Ovary (tissue), 9 donors: Measurements from ENCODE around the gene SLC12A8. TPM values are rescaled to one million over a fixed set of nuclear protein-coding genes. Genes with fewer than 3 reads are reported as not detected.

Experiments
- DNase-seq, 5 donors: peaks; one replicate each; pipeline ENCODE4 v3.0.0-alpha.2; 2019 to 2020
- H3K27ac ChIP-seq, 2 donors: fragments of 200-600 bp; one replicate each; pipeline versions ENCODE4 v1.5.1 to v1.8.0; 2019 to 2022
- H3K27me3 ChIP-seq: fragments of 200-600 bp; one replicate; pipeline ENCODE4 v1.8.0; 2022
- H3K36me3 ChIP-seq: fragments of 200-600 bp; sonication (generic); one replicate; pipeline ENCODE4 v1.5.1; 2019
- H3K4me1 ChIP-seq: one replicate; pipeline ENCODE4 v1.8.1; 2013; ENCODE audit warnings: mild to moderate bottlenecking, moderate library complexity; ENCODE audit not compliant: insufficient read depth
- H3K4me3 ChIP-seq: fragments of 200-600 bp; sonication (generic); one replicate; pipeline ENCODE4 v1.5.1; 2017
- H3K9me3 ChIP-seq, 2 donors: fragments of 200-600 bp in 1 of 2; sonication (generic) in 1 of 2; one replicate each; pipeline versions ENCODE4 v1.5.1 to v1.8.1; 2013 to 2019; ENCODE audit warnings: mild to moderate bottlenecking in 1 of 2, moderate library complexity in 1 of 2
- EP300 ChIP-seq: sonication (generic); formaldehyde crosslinking; IDR thresholded peaks from one replicate; pipeline ENCODE4 v1.6.1; 2017; ENCODE audit warnings: antibody characterized with exemption
- POLR2A ChIP-seq: fragments of 450-650 bp; IDR thresholded peaks from one replicate; pipeline ENCODE4 v1.6.1; 2017; ENCODE audit warnings: antibody characterized with exemption, mild to moderate bottlenecking, moderate library complexity
- WGBS, 3 donors: extraction: QIAGEN DNeasy Blood & Tissue Kit in 1 of 3; methylation state at CpG; one replicate each; pipeline versions ENCODE4 v1.1.5 to v1.1.7; 2013 to 2017; 5-methylcytosine and 5-hydroxymethylcytosine counted together
- intact Hi-C, 4 donors: fragments of 100-400 bp; cut with DNase I; formaldehyde crosslinking; loops; one replicate each; pipeline versions ENCODE4 v1.11.0 to v1.15.1; 2022 to 2023
- polyA plus RNA-seq, 2 donors: library from polyadenylated mRNA; stranded (reverse); fragments of 200-250 nt in 1 of 2; fragments of 350-450 nt in 1 of 2; fragmentation: Illumina TruSeq in 1 of 2; extraction: RNeasy Lipid Tissue Mini Kit (QIAGEN cat#74804) in 1 of 2; gene quantifications; one replicate each; pipeline ENCODE4 v1.2.3, GENCODE V29; 2013 to 2014
- total RNA-seq, 7 donors: library from RNA; depleted of rRNA in 2 of 7; stranded (reverse); fragments of >200 nt in 2 of 7; fragmentation: NEBNext Ultra II Directional in 3 of 7; extraction: Animal tissue kit (Norgen Biotek cat#: 25700) in 3 of 7; gene quantifications; one replicate each; pipeline versions ENCODE4 v1.1.0 to v1.2.4, GENCODE V29; 2016 to 2023
- TF ChIP-seq, protein P1 (sequence below), 3 donors: fragments of 450-650 bp in 2 of 3; fragments of 200-600 bp in 1 of 3; IDR thresholded peaks; one replicate each; pipeline versions ENCODE4 v1.5.1 to v1.8.0; 2016 to 2022; ENCODE audit warnings: antibody characterized with exemption in 3 of 3, mild to moderate bottlenecking in 1 of 3
- donor health status: DM: no; HTN: no; CAD: no; lungs with moderate emphysema.
- donor health status: DM: no; HTN: no; CAD: no.
- donor health status: Bipolar disorder and iron deficiency.
- donor health status: DM: yes; HTN: yes; CAD: no.
- donor health status: DM: no; HTN: no; CAD: no.
- donor health status: DM: yes; HTN: yes; CAD: no.

The SLC12A8 gene
- total and polyA plus RNA-seq, 9 donors: 0.28 to 11.5 (median 1.5) TPM

DNA sequence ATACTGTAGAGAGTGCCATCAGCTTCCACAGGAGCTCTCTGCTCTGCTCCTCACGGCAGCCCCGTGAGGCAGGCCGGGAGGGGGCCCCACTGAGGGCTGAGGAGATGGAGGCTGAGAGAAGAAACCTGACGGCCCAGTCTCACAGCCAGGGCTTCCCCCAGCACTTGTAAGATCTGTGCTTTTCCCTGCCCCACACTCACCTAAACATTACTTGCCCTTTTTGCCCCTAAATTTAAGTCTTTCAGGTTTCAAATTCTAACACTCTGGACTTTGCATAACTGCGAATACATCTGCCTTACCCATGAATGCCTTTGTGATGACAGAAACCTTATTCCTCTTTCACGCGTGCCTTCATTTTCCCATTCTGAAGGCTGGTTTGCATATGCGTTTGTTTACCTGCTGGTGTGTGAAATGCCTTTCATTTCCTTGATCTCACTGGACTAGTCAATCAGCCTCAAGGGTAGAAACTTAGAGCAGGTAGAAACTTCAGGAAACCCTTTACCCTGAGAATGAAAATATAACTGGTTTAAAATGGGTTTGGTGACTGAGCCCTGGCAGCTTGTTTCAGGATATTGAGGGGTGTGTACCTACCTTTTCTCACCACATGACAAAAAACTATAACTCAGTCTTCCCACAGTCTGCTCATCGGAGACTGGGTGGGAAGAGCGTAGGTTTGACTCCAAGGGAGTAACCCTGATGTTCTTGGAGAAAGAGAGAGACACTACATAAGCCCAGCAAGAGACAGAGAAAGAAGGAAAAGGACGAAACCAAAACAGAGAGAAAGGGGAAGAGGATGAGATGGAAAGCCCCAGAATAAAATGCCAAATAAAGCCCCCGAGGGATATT is 20.1 kb downstream of the SLC12A8 start:
- no peak overlapping the region for H3K4me3 ChIP-seq
- no peaks in the 10 kb centered on the region for H3K9me3 ChIP-seq
- intact Hi-C loops: no loop called here
- no peaks in the 10 kb centered on the region for H3K4me1 ChIP-seq
- 80 to 84% (median 81%) methylated on average over 12 of the region's 12 CpGs for WGBS, 3 donors
- DNase-seq: no peak
- TF ChIP-seq EP300 (no peak), POLR2A (no peak)
- TF ChIP-seq, protein P1, sequence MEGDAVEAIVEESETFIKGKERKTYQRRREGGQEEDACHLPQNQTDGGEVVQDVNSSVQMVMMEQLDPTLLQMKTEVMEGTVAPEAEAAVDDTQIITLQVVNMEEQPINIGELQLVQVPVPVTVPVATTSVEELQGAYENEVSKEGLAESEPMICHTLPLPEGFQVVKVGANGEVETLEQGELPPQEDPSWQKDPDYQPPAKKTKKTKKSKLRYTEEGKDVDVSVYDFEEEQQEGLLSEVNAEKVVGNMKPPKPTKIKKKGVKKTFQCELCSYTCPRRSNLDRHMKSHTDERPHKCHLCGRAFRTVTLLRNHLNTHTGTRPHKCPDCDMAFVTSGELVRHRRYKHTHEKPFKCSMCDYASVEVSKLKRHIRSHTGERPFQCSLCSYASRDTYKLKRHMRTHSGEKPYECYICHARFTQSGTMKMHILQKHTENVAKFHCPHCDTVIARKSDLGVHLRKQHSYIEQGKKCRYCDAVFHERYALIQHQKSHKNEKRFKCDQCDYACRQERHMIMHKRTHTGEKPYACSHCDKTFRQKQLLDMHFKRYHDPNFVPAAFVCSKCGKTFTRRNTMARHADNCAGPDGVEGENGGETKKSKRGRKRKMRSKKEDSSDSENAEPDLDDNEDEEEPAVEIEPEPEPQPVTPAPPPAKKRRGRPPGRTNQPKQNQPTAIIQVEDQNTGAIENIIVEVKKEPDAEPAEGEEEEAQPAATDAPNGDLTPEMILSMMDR (IDR thresholded peaks at IDR 0.05): no peak
- no peaks in the 10 kb centered on the region for H3K36me3 ChIP-seq
- H3K27ac ChIP-seq: no peak overlapping the region
- no peaks in the 10 kb centered on the region for H3K27me3 ChIP-seq

DNA sequence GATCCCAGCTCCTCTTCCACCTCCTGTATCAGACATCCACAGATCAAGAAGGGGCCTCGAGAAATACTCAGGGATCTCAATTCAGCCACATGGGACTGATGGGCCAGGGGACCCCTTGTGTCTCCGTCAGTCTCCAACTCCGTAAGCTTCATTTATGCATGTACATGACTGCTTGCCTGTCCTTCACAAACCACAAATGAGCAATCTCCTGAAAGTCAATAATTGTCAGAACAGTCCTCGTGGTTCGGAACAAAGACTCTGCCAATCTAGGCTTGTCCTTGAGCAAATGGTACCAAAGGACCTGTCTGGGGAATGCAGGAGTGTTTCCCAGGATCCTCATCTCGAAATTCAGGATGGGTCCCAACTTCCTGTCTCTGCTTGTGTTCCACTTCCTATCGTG is 20.8 kb downstream of the SLC12A8 start:
- H3K36me3 ChIP-seq: no peaks in the 10 kb centered on the region
- TF ChIP-seq POLR2A (no peak), EP300 (no peak)
- TF ChIP-seq, protein P1 (IDR thresholded peaks at IDR 0.05): no peak
- H3K27ac ChIP-seq: no peak overlapping the region
- no peaks in the 10 kb centered on the region for H3K27me3 ChIP-seq
- intact Hi-C loops: no loop called here
- no peak for DNase-seq
- WGBS, 3 donors: 86 to 90% (median 87%) methylated on average over 7 of the region's 7 CpGs
- H3K9me3 ChIP-seq: no peaks in the 10 kb centered on the region
- no peak overlapping the region for H3K4me3 ChIP-seq
- H3K4me1 ChIP-seq: peaks cover 1% of the 10 kb centered on the region

DNA sequence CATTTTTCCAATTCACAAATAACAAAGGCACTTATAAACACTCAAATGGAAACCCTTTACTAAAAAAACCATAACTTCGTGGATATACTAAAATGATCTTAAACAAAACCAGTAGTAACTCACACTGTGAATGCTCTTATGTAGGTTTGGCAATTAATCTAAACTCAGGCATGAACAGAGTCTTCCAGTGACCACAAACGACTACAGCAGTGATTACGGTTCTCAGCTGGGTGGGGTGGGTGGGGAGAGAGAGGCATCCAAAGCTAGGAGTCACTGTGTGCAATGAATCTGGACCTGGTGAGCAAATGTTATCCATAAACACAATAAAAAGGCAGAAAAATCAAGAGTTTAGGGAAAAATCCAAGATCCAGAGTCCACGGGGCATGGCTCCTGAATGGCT is 21.3 kb downstream of the SLC12A8 start:
- intact Hi-C loops: no loop called here
- DNase-seq: no peak
- TF ChIP-seq, protein P1 (IDR thresholded peaks at IDR 0.05): no peak
- TF ChIP-seq POLR2A (no peak), EP300 (no peak)
- Histone ChIP-seq H3K4me1 (peaks cover 1% of the 10 kb centered on the region), H3K4me3 (no peak overlapping the region), H3K36me3 (no peaks in the 10 kb centered on the region), H3K27me3 (no peaks in the 10 kb centered on the region), H3K27ac (no peak overlapping the region), H3K9me3 (no peaks in the 10 kb centered on the region)
- WGBS, 3 donors: 63 to 69% (median 66%) methylated on average over 4 of the region's 4 CpGs

DNA sequence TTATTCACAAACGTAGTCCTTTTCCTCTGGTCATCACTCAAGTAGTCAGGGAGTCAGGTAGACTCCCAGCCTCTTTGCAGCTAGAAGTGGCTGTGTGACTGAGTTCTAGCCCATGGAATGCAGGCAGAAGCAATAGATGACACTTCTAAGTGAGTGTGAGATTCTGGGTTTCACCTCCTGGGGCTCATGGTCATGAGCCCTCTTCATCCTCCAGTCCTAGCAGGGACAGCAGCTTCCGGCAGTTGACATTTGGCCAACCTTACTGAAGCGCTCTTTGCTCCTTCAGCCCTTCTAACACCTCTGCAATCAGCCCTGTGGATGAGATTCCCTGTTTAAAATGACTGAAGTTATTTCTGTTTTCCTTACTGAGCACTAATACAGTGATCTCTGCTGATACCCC is 21.8 kb downstream of the SLC12A8 start:
- intact Hi-C loops: no loop called here
- Histone ChIP-seq H3K27ac (no peak overlapping the region), H3K9me3 (no peaks in the 10 kb centered on the region), H3K4me1 (peaks cover 1% of the 10 kb centered on the region), H3K27me3 (no peaks in the 10 kb centered on the region), H3K36me3 (no peaks in the 10 kb centered on the region), H3K4me3 (no peak overlapping the region)
- no peak for DNase-seq
- TF ChIP-seq, protein P1 (IDR thresholded peaks at IDR 0.05): no peak
- TF ChIP-seq POLR2A (no peak), EP300 (no peak)
- 79 to 92% (median 91%) methylated on average over 3 of the region's 3 CpGs for WGBS, 3 donors
